Measurements from ENCODE around the gene PRAMEF15. TPM values are rescaled to one million over a fixed set of nuclear protein-coding genes. Genes with fewer than 3 reads are reported as not detected.
"Not testable (repeated sequence)": the region's sequence is repeated elsewhere in the genome, so short reads cannot be mapped to it uniquely, and the experiment has no call there.

Gene PRAMEF15
- total and polyA plus RNA-seq, 2 of the 13 experiments (the other 11 are each of a cell fraction or from before 2014, with no cell fraction given) = not detected

GRCh38 chr1:13285037-13285436 is 30.3 kb upstream of the PRAMEF15 start, which contains the start of gene PRAMEF8:
TSS of gene PRAMEF8 (minus strand) at chr1:13285137. CDS start at chr1:13284091, 1,046 bp downstream.
- FAIRE-seq; H3K4me3 ChIP-seq (replicated peaks in 1 of 3; ENCODE audit: insufficient read depth in 1 of 3, low read depth in 2 of 3, low read length in 3 of 3); CTCF ChIA-PET (ENCODE audit: low intra/inter-chr PET ratio, low total read pairs); in situ Hi-C loops (cut with HindIII; ENCODE audit: extremely low pct_ligation_motif_present, low pct_unique_long_range_greater_than_20kb); intact Hi-C loops (cut with micrococcal nuclease; ENCODE audit: unreplicated experiment); POLR2A ChIA-PET; H3K36me3 ChIP-seq (replicated peaks in 1 of 2; ENCODE audit: control insufficient read depth in 1 of 2, insufficient read depth in 2 of 2, low read length in 2 of 2); DNase-seq (ENCODE audit: low spot score); H3K9me3 ChIP-seq (ENCODE audit: low read length); H3K9ac ChIP-seq (ENCODE audit: insufficient read depth, low read depth, low read length); H3K79me2 ChIP-seq (ENCODE audit: insufficient read depth, low read length); H4K20me1 ChIP-seq (ENCODE audit: insufficient read depth, low read length); H3K4me1 ChIP-seq (ENCODE audit: insufficient read depth, low read length); H2AFZ ChIP-seq (ENCODE audit: low read length); ATAC-seq; BruUV-seq (replicated peaks); H3K27ac ChIP-seq (ENCODE audit: extremely low read length, insufficient read depth, low read length); H3K27me3 ChIP-seq (ENCODE audit: control insufficient read depth in 1 of 2, insufficient read depth in 2 of 2, low read length in 2 of 2); H3K4me2 ChIP-seq (ENCODE audit: low read depth, low read length): not testable (repeated sequence)
- WGBS (ENCODE audit: low lambda C conversion rate) = no CpG with 5 or more reads among the region's 1 CpG

- CTCF ChIA-PET (ENCODE audit: low intra/inter-chr PET ratio, low total read pairs); FAIRE-seq; DNase-seq (ENCODE audit: low spot score); H3K9me3 ChIP-seq (ENCODE audit: low read length); H3K4me1 ChIP-seq (ENCODE audit: insufficient read depth, low read length); ATAC-seq; H3K36me3 ChIP-seq (replicated peaks in 1 of 2; ENCODE audit: control insufficient read depth in 1 of 2, insufficient read depth in 2 of 2, low read length in 2 of 2); H3K4me2 ChIP-seq (ENCODE audit: low read depth, low read length); BruUV-seq (replicated peaks); POLR2A ChIA-PET; intact Hi-C loops (cut with micrococcal nuclease; ENCODE audit: unreplicated experiment); H3K27ac ChIP-seq (ENCODE audit: extremely low read length, insufficient read depth, low read length); H3K9ac ChIP-seq (ENCODE audit: insufficient read depth, low read depth, low read length); H3K4me3 ChIP-seq (replicated peaks in 1 of 3; ENCODE audit: insufficient read depth in 1 of 3, low read depth in 2 of 3, low read length in 3 of 3); H3K27me3 ChIP-seq (ENCODE audit: control insufficient read depth in 1 of 2, insufficient read depth in 2 of 2, low read length in 2 of 2); H4K20me1 ChIP-seq (ENCODE audit: insufficient read depth, low read length); in situ Hi-C loops (cut with HindIII; ENCODE audit: extremely low pct_ligation_motif_present, low pct_unique_long_range_greater_than_20kb); H2AFZ ChIP-seq (ENCODE audit: low read length); H3K79me2 ChIP-seq (ENCODE audit: insufficient read depth, low read length): not testable (repeated sequence)
- WGBS (ENCODE audit: low lambda C conversion rate) = 14% methylated on average over 2 of the region's 3 CpGs
These were observed 26.4 kb upstream of the PRAMEF15 start for GRCh38 chr1:13289030-13289429.

- in situ Hi-C loops (cut with HindIII; ENCODE audit: extremely low pct_ligation_motif_present, low pct_unique_long_range_greater_than_20kb); H3K4me3 ChIP-seq (replicated peaks in 1 of 3; ENCODE audit: insufficient read depth in 1 of 3, low read depth in 2 of 3, low read length in 3 of 3); H2AFZ ChIP-seq (ENCODE audit: low read length); H3K4me1 ChIP-seq (ENCODE audit: insufficient read depth, low read length); BruUV-seq (replicated peaks); H3K36me3 ChIP-seq (replicated peaks in 1 of 2; ENCODE audit: control insufficient read depth in 1 of 2, insufficient read depth in 2 of 2, low read length in 2 of 2); FAIRE-seq; H3K27me3 ChIP-seq (ENCODE audit: control insufficient read depth in 1 of 2, insufficient read depth in 2 of 2, low read length in 2 of 2); H3K4me2 ChIP-seq (ENCODE audit: low read depth, low read length); H3K9me3 ChIP-seq (ENCODE audit: low read length); POLR2A ChIA-PET; H3K9ac ChIP-seq (ENCODE audit: insufficient read depth, low read depth, low read length); DNase-seq (ENCODE audit: low spot score); ATAC-seq; CTCF ChIA-PET (ENCODE audit: low intra/inter-chr PET ratio, low total read pairs); H3K79me2 ChIP-seq (ENCODE audit: insufficient read depth, low read length); H3K27ac ChIP-seq (ENCODE audit: extremely low read length, insufficient read depth, low read length); intact Hi-C loops (cut with micrococcal nuclease; ENCODE audit: unreplicated experiment); H4K20me1 ChIP-seq (ENCODE audit: insufficient read depth, low read length): not testable (repeated sequence)
- WGBS (ENCODE audit: low lambda C conversion rate) = 23% methylated on average over 2 of the region's 5 CpGs
These were observed 18.0 kb upstream of the PRAMEF15 start for GRCh38 chr1:13297216-13297931.

GRCh38 chr1:13298699-13299098 is 16.7 kb upstream of the PRAMEF15 start:
- H3K4me3 ChIP-seq (replicated peaks in 1 of 3; ENCODE audit: insufficient read depth in 1 of 3, low read depth in 2 of 3, low read length in 3 of 3); intact Hi-C loops (cut with micrococcal nuclease; ENCODE audit: unreplicated experiment); BruUV-seq (replicated peaks): not testable (repeated sequence)

More at GRCh38 chr1:13298699-13299098, 16.7 kb upstream of the PRAMEF15 start:
- H3K27me3 ChIP-seq (ENCODE audit: control insufficient read depth in 1 of 2, insufficient read depth in 2 of 2, low read length in 2 of 2); CTCF ChIA-PET (ENCODE audit: low intra/inter-chr PET ratio, low total read pairs); H2AFZ ChIP-seq (ENCODE audit: low read length); H3K4me1 ChIP-seq (ENCODE audit: insufficient read depth, low read length); POLR2A ChIA-PET; FAIRE-seq; H3K27ac ChIP-seq (ENCODE audit: extremely low read length, insufficient read depth, low read length); H3K9me3 ChIP-seq (ENCODE audit: low read length); H3K9ac ChIP-seq (ENCODE audit: insufficient read depth, low read depth, low read length); ATAC-seq; H3K36me3 ChIP-seq (replicated peaks in 1 of 2; ENCODE audit: control insufficient read depth in 1 of 2, insufficient read depth in 2 of 2, low read length in 2 of 2); in situ Hi-C loops (cut with HindIII; ENCODE audit: extremely low pct_ligation_motif_present, low pct_unique_long_range_greater_than_20kb); DNase-seq (ENCODE audit: low spot score); H3K4me2 ChIP-seq (ENCODE audit: low read depth, low read length); H4K20me1 ChIP-seq (ENCODE audit: insufficient read depth, low read length); H3K79me2 ChIP-seq (ENCODE audit: insufficient read depth, low read length): not testable (repeated sequence)
- WGBS (ENCODE audit: low lambda C conversion rate) = 60% methylated on average over 2 of the region's 27 CpGs

Measured in HepG2 (cell line).